Lung (tissue), 12 donors: ENCODE data around the gene EPS8L3. TPM values are rescaled to one million over a fixed set of nuclear protein-coding genes. Genes with fewer than 3 reads are reported as not detected.

Experiments
- ATAC-seq: fragments of 200-7000 bp; cut with Tn5 transposase; one replicate; pipeline ENCODE4 v1.9.1; 2020; ENCODE audit warnings: moderate number of reproducible peaks; ENCODE audit not compliant: insufficient read depth, low FRiP score
- DNase-seq, 3 donors: peaks; one replicate each; pipeline ENCODE4 v3.0.0-alpha.2; 2013 to 2017
- H3K27ac ChIP-seq, 2 donors: one replicate each; pipeline ENCODE4 v1.5.1; 2013; ENCODE audit warnings: mild to moderate bottlenecking in 2 of 2, moderate library complexity in 2 of 2, control low read depth in 1 of 2, inconsistent platforms in 1 of 2, low read depth in 1 of 2, low read length in 1 of 2
- H3K27me3 ChIP-seq, 3 donors: one replicate each; pipeline ENCODE4 v1.5.1; 2013; ENCODE audit warnings: low read length in 2 of 3; ENCODE audit not compliant: control insufficient read depth in 3 of 3, insufficient read depth in 3 of 3
- H3K36me3 ChIP-seq, 4 donors: one replicate each; pipeline ENCODE4 v1.5.1; 2013; ENCODE audit warnings: low read length in 4 of 4, mild to moderate bottlenecking in 1 of 4, moderate library complexity in 1 of 4; ENCODE audit not compliant: control insufficient read depth in 4 of 4, insufficient read depth in 4 of 4
- H3K4me1 ChIP-seq, 5 donors: one replicate each; pipeline ENCODE4 v1.5.1; 2013; ENCODE audit warnings: low read length in 5 of 5, mild to moderate bottlenecking in 2 of 5, moderate library complexity in 1 of 5; ENCODE audit not compliant: control insufficient read depth in 5 of 5, insufficient read depth in 5 of 5
- H3K4me3 ChIP-seq: one replicate; pipeline ENCODE4 v1.5.1; 2013; ENCODE audit warnings: mild to moderate bottlenecking, control low read depth, moderate library complexity
- H3K9ac ChIP-seq, 2 donors: one replicate each; pipeline ENCODE4 v1.5.1; 2013; ENCODE audit warnings: low read length in 2 of 2, control low read depth in 1 of 2; ENCODE audit not compliant: insufficient read depth in 1 of 2
- H3K9me3 ChIP-seq, 4 donors: one replicate each; pipeline ENCODE4 v1.5.1; 2013; ENCODE audit warnings: low read length in 3 of 4, mild to moderate bottlenecking in 1 of 4, moderate library complexity in 1 of 4; ENCODE audit not compliant: control insufficient read depth in 4 of 4, insufficient read depth in 3 of 4
- WGBS, 2 donors: extraction: QIAGEN DNeasy Blood & Tissue Kit; methylation state at CpG; one replicate each; pipeline ENCODE4 v1.1.7; 2013; 5-methylcytosine and 5-hydroxymethylcytosine counted together
- polyA plus RNA-seq, 2 donors: library from polyadenylated mRNA; stranded (reverse); fragments of 200-250 nt; gene quantifications; one replicate each; pipeline ENCODE4 v1.2.1, GENCODE V29; 2013
- total RNA-seq, 2 donors: library from RNA; depleted of rRNA in 1 of 2; stranded (reverse); fragments of >200 nt in 1 of 2; gene quantifications; one replicate each; pipeline ENCODE4 v1.2.1, GENCODE V29; 2014 to 2021
- TF ChIP-seq, protein P1 (sequence below): IDR thresholded peaks from 2 replicates; pipeline ENCODE4 v1.5.1; 2012; ENCODE audit warnings: mild to moderate bottlenecking; ENCODE audit errors: control extremely low read depth, extremely low read depth
- donor health status: control.
- donor health status: control.
- donor health status: Bipolar disorder and iron deficiency.
- donor health status: healthy.
- donor health status: DM: yes; HTN: yes; CAD: no.

Gene EPS8L3
- total and polyA plus RNA-seq, 4 donors: 0.10 to 0.52 TPM; not detected in 2

DNA sequence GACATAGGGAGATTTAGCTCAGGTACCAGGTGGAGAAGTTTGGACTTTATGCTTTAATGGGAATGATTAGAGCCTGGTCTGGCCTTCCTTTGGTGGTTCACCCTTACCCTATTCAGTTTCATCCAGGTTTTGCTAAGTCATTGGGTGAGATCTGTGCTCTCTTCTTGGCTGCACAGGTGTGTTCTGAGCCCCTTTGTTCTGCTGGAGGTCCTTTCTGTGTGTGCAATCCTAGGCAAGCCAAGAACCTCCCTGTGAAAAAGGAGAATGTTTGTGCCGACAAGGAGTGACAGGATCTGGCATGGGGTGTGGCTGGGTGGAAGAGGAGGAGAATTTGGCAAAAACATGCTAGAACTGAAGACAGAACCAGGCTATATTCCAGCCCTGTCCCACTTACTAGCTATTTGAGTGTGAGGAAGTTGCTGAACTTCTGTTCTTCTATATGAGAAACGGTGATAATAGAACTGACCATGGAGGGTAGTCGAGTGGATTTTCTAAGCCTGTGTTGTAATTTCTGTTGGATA, 47.1 kb downstream of the EPS8L3 start:
- TF ChIP-seq, protein P1, sequence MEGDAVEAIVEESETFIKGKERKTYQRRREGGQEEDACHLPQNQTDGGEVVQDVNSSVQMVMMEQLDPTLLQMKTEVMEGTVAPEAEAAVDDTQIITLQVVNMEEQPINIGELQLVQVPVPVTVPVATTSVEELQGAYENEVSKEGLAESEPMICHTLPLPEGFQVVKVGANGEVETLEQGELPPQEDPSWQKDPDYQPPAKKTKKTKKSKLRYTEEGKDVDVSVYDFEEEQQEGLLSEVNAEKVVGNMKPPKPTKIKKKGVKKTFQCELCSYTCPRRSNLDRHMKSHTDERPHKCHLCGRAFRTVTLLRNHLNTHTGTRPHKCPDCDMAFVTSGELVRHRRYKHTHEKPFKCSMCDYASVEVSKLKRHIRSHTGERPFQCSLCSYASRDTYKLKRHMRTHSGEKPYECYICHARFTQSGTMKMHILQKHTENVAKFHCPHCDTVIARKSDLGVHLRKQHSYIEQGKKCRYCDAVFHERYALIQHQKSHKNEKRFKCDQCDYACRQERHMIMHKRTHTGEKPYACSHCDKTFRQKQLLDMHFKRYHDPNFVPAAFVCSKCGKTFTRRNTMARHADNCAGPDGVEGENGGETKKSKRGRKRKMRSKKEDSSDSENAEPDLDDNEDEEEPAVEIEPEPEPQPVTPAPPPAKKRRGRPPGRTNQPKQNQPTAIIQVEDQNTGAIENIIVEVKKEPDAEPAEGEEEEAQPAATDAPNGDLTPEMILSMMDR: no peak
- Histone ChIP-seq H3K9me3 (no peaks in the 10 kb centered on the region), H3K4me3 (no peak overlapping the region), H3K9ac (no peak overlapping the region), H3K27me3 (no peaks in the 10 kb centered on the region), H3K27ac (no peak overlapping the region), H3K4me1 (peaks cover 0 to 3% (median 0%) of the 10 kb centered on the region in 5 donors), H3K36me3 (peaks cover 0 to 2% (median 0%) of the 10 kb centered on the region in 4 donors)
- ATAC-seq (no peak), DNase-seq (no peak)
- 57 to 71% methylated on average over 3 of the region's 3 CpGs for WGBS, 2 donors

DNA sequence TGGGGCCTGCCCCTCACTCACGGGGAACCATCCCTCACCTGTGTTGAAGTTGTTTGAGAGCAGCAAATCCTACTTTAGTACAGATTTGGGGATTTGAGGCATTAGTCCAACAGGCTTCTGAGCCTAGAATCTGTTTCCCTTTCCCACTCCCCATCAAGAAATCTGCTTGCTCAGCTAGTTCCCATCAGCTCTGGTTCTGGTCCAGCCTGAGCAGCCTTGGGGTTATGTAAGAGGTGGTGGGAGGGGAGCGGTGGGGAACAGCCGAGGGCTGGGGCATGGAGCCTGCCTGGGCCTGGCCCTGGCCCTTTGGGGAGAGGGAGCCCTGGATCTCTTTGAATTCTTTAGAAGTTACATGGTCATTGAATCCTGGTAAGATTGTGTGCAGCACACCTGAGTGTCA, 47.6 kb downstream of the EPS8L3 start:
- H3K9ac ChIP-seq: no peak overlapping the region
- TF ChIP-seq, protein P1: no peak
- no peak for ATAC-seq
- H3K27ac ChIP-seq: no peak overlapping the region
- H3K4me1 ChIP-seq: peaks cover 0 to 3% (median 0%) of the 10 kb centered on the region in 5 donors
- 85 to 93% methylated on average over 3 of the region's 3 CpGs for WGBS, 2 donors
- no peaks in the 10 kb centered on the region for H3K27me3 ChIP-seq
- DNase-seq: peak in 2 of 3 donors; percentile 34 to 52
- H3K9me3 ChIP-seq: no peaks in the 10 kb centered on the region
- no peak overlapping the region for H3K4me3 ChIP-seq
- peaks cover 0 to 2% (median 0%) of the 10 kb centered on the region in 4 donors for H3K36me3 ChIP-seq

DNA sequence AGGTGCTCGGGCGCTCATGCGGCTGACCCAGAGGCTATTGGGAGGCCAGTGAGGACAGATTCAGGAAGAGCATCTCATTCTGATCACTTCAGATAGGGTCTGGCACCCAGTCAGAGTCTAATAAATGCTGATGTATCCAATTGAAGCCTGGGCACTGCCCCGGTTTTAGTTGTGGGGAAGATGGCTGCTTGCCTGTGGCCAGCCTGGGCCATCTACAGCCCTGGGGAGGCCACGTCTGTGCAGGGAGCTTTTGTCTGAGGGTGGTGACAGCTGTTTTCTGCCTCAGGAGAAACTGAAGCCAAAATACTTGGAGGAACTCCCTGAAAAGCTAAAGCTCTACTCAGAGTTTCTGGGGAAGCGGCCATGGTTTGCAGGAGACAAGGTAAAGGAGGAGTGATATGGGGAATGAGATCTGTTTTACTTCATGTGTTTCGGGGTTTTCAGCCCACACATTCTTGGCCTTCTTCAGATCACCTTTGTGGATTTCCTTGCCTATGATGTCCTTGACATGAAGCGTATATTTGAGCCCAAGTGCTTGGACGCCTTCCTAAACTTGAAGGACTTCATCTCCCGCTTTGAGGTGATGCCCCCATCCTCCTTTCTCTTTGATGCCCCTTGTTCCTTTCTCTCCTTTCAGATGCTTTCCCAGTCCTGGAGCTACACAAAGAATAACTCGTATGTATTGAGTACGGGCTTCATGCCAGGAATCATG, 48.9 kb downstream of the EPS8L3 start:
- WGBS, 2 donors: 89 to 93% methylated on average over 12 of the region's 12 CpGs
- peaks cover 0 to 3% (median 0%) of the 10 kb centered on the region in 5 donors for H3K4me1 ChIP-seq
- H3K9me3 ChIP-seq: no peaks in the 10 kb centered on the region
- H3K27ac ChIP-seq: no peak overlapping the region
- peaks cover 0 to 2% (median 0%) of the 10 kb centered on the region in 4 donors for H3K36me3 ChIP-seq
- H3K4me3 ChIP-seq: no peak overlapping the region
- no peak for ATAC-seq
- no peak overlapping the region for H3K9ac ChIP-seq
- TF ChIP-seq, protein P1: no peak
- H3K27me3 ChIP-seq: no peaks in the 10 kb centered on the region
- DNase-seq: no peak
